Neuronal stem cell (in vitro differentiated cells): Measurements from ENCODE around the gene VGLL4.

ENCODE experiments used
- DNase-seq: peaks from one replicate; pipeline ENCODE4 v3.0.0-alpha.2; 2013; ENCODE audit warnings: low spot score
- H2AFZ ChIP-seq: one replicate; pipeline ENCODE4 v1.6.1; 2013; ENCODE audit warnings: mild to moderate bottlenecking, low read length, inconsistent platforms
- H2AK5ac ChIP-seq: 2 replicates; pipeline ENCODE4 v1.6.1; 2013; ENCODE audit warnings: low read depth, mild to moderate bottlenecking, inconsistent platforms, low read length, moderate library complexity, mixed read lengths
- H2BK120ac ChIP-seq: 2 replicates; pipeline ENCODE4 v1.6.1; 2013; ENCODE audit warnings: low read depth, mild to moderate bottlenecking, inconsistent platforms, low read length, moderate library complexity, mixed read lengths
- H2BK12ac ChIP-seq: one replicate; pipeline ENCODE4 v1.6.1; 2013; ENCODE audit warnings: low read length, inconsistent platforms
- H2BK15ac ChIP-seq: 2 replicates; pipeline ENCODE4 v1.6.1; 2013; ENCODE audit warnings: mild to moderate bottlenecking, low read length, inconsistent platforms, mixed read lengths
- H2BK5ac ChIP-seq: one replicate; pipeline ENCODE4 v1.6.1; 2013; ENCODE audit warnings: inconsistent platforms, mild to moderate bottlenecking, low read length, moderate library complexity
- H3K14ac ChIP-seq: one replicate; pipeline ENCODE4 v1.6.1; 2013; ENCODE audit warnings: low read length, inconsistent platforms
- H3K18ac ChIP-seq: 2 replicates; pipeline ENCODE4 v1.6.1; 2013; ENCODE audit warnings: low read length, inconsistent platforms
- H3K23ac ChIP-seq: 2 replicates; pipeline ENCODE4 v1.6.1; 2013; ENCODE audit warnings: low read depth, mild to moderate bottlenecking, mixed read lengths, low read length, inconsistent platforms; ENCODE audit not compliant: poor library complexity
- H3K27ac ChIP-seq: replicated peaks from 3 replicates; pipeline ENCODE4 v1.5.1; 2013; ENCODE audit warnings: low read length, inconsistent platforms
- H3K27me3 ChIP-seq, 3 experiments: 2 replicates each; pipeline ENCODE4 v1.6.1; 2013; ENCODE audit warnings: low read length in 3 of 3, mild to moderate bottlenecking in 2 of 3, inconsistent platforms in 1 of 3, low read depth in 1 of 3, mixed read lengths in 1 of 3, moderate library complexity in 1 of 3; ENCODE audit not compliant: control insufficient read depth in 3 of 3, insufficient read depth in 3 of 3
- H3K36me3 ChIP-seq, 2 donors: replicated peaks in 1 of 2; 2 replicates each; pipeline ENCODE4 v1.6.1; 2013; ENCODE audit warnings: low read length in 2 of 2; ENCODE audit not compliant: control insufficient read depth in 2 of 2, insufficient read depth in 2 of 2
- H3K4ac ChIP-seq: 2 replicates; pipeline ENCODE4 v1.6.1; 2013; ENCODE audit warnings: inconsistent platforms, mild to moderate bottlenecking, low read length, moderate library complexity
- H3K4me1 ChIP-seq, 2 donors: 1 replicate in 1 of 2; 2 replicates in 1 of 2; pipeline ENCODE4 v1.6.1; 2013; ENCODE audit warnings: low read length in 2 of 2, low read depth in 1 of 2; ENCODE audit not compliant: control insufficient read depth in 2 of 2, insufficient read depth in 1 of 2
- H3K4me2 ChIP-seq: one replicate; pipeline ENCODE4 v1.6.1; 2013; ENCODE audit warnings: mild to moderate bottlenecking, low read length, inconsistent platforms; ENCODE audit not compliant: insufficient read depth, poor library complexity, severe bottlenecking
- H3K4me3 ChIP-seq, 2 donors: 2 replicates each; pipeline ENCODE4 v1.5.1; 2013; ENCODE audit warnings: low read length in 2 of 2, mild to moderate bottlenecking in 2 of 2, inconsistent platforms in 1 of 2, moderate library complexity in 1 of 2
- H3K79me1 ChIP-seq: one replicate; pipeline ENCODE4 v1.6.1; 2013; ENCODE audit warnings: low read depth, mild to moderate bottlenecking, inconsistent platforms, low read length, moderate library complexity
- H3K9ac ChIP-seq: one replicate; pipeline ENCODE4 v1.6.1; 2013; ENCODE audit warnings: mild to moderate bottlenecking, low read depth, low read length, inconsistent platforms; ENCODE audit not compliant: poor library complexity
- H3K9me3 ChIP-seq, 2 donors: replicated peaks in 1 of 2; 2 replicates each; pipeline versions ENCODE3 to v1.6.1; 2013; ENCODE audit warnings: low read length in 2 of 2, mild to moderate bottlenecking in 2 of 2, inconsistent platforms in 1 of 2, low read depth in 1 of 2, mixed read lengths in 1 of 2, moderate library complexity in 1 of 2; ENCODE audit not compliant: control insufficient read depth in 2 of 2, insufficient read depth in 1 of 2
- H4K8ac ChIP-seq: one replicate; pipeline ENCODE4 v1.6.1; 2013; ENCODE audit warnings: low read depth, mild to moderate bottlenecking, inconsistent platforms, low read length, moderate library complexity
- H4K91ac ChIP-seq: one replicate; pipeline ENCODE4 v1.6.1; 2013; ENCODE audit warnings: low read length, low read depth, mild to moderate bottlenecking, inconsistent platforms; ENCODE audit not compliant: poor library complexity
- WGBS, 2 donors: extraction: QIAGEN DNeasy Blood & Tissue Kit; methylation state at CpG; one replicate each; pipeline ENCODE4 v1.1.7; 2013; ENCODE audit warnings: missing lambda C conversion rate in 2 of 2, mixed read lengths in 1 of 2; ENCODE audit not compliant: insufficient read length in 2 of 2, insufficient replicate concordance in 1 of 2; ENCODE audit errors: extremely low coverage in 2 of 2; 5-methylcytosine and 5-hydroxymethylcytosine counted together

The VGLL4 gene

GRCh38 chr3:11632966-11633365 is 10.7 kb downstream of the VGLL4 start:
- no peak overlapping the region for H2BK15ac ChIP-seq
- WGBS, 2 donors = no CpG with 5 or more reads among the region's 3 CpGs

GRCh38 chr3:11632564-11632963 is 11.2 kb downstream of the VGLL4 start:
- H3K4me1 ChIP-seq = peaks cover 2 to 11% of the 10 kb centered on the region in 2 donors
- no peaks in the 10 kb centered on the region for H3K27me3 ChIP-seq
- H3K9ac ChIP-seq = no peak overlapping the region
- no peak overlapping the region for H2BK12ac ChIP-seq
- H3K4me2 ChIP-seq = no peak overlapping the region
- peaks cover 0 to 16% of the 10 kb centered on the region in 2 donors for H3K9me3 ChIP-seq
- peaks cover 0 to 16% of the 10 kb centered on the region in 2 donors for H3K36me3 ChIP-seq
- no peak overlapping the region for H2BK120ac ChIP-seq
- WGBS, 2 donors = no CpG with 5 or more reads among the region's 2 CpGs
- H2AFZ ChIP-seq = no peak overlapping the region
- peaks cover 9% of the 10 kb centered on the region for H3K79me1 ChIP-seq
- no peak overlapping the region for H3K23ac ChIP-seq
- no peak overlapping the region for H4K8ac ChIP-seq
- no peak overlapping the region for H2AK5ac ChIP-seq
- H4K91ac ChIP-seq = no peak overlapping the region
- no peak overlapping the region for H3K4ac ChIP-seq
- no peak overlapping the region for H3K14ac ChIP-seq
- no peak overlapping the region for H2BK5ac ChIP-seq
- H3K4me3 ChIP-seq = no peak overlapping the region
- no peak for DNase-seq
- H2BK15ac ChIP-seq = no peak overlapping the region
- no peak overlapping the region for H3K18ac ChIP-seq
- H3K27ac ChIP-seq = no peak overlapping the region

More at GRCh38 chr3:11632966-11633365, 10.7 kb downstream of the VGLL4 start:
- H3K27ac ChIP-seq = no peak overlapping the region
- no peak overlapping the region for H3K4me2 ChIP-seq
- H3K9ac ChIP-seq = no peak overlapping the region
- no peak overlapping the region for H2AFZ ChIP-seq
- H3K4me3 ChIP-seq = no peak overlapping the region
- no peak overlapping the region for H2AK5ac ChIP-seq
- no peaks in the 10 kb centered on the region for H3K27me3 ChIP-seq
- DNase-seq = no peak
- H4K91ac ChIP-seq = no peak overlapping the region
- peaks cover 0 to 16% of the 10 kb centered on the region in 2 donors for H3K9me3 ChIP-seq
- no peak overlapping the region for H2BK12ac ChIP-seq
- H3K14ac ChIP-seq = no peak overlapping the region
- H3K4me1 ChIP-seq = peaks cover 2 to 15% of the 10 kb centered on the region in 2 donors
- no peak overlapping the region for H3K18ac ChIP-seq
- peaks cover 0 to 16% of the 10 kb centered on the region in 2 donors for H3K36me3 ChIP-seq
- peaks cover 9% of the 10 kb centered on the region for H3K79me1 ChIP-seq
- no peak overlapping the region for H3K23ac ChIP-seq
- H2BK5ac ChIP-seq = no peak overlapping the region
- no peak overlapping the region for H4K8ac ChIP-seq
- no peak overlapping the region for H3K4ac ChIP-seq
- no peak overlapping the region for H2BK120ac ChIP-seq

- H4K8ac ChIP-seq = no peak overlapping the region
- H3K18ac ChIP-seq = no peak overlapping the region
- H3K23ac ChIP-seq = no peak overlapping the region
- peaks cover 2 to 6% of the 10 kb centered on the region in 2 donors for H3K4me1 ChIP-seq
- H3K27ac ChIP-seq = no peak overlapping the region
- H3K4me2 ChIP-seq = no peak overlapping the region
- peaks cover 0 to 20% of the 10 kb centered on the region in 2 donors for H3K36me3 ChIP-seq
- no peak overlapping the region for H2BK5ac ChIP-seq
- H3K9ac ChIP-seq = no peak overlapping the region
- no peaks in the 10 kb centered on the region for H3K27me3 ChIP-seq
- no peak for DNase-seq
- no peak overlapping the region for H2BK15ac ChIP-seq
- no peak overlapping the region for H2AFZ ChIP-seq
- no peak overlapping the region for H2BK120ac ChIP-seq
- WGBS, 2 donors = no CpG with 5 or more reads among the region's 9 CpGs
- no peak overlapping the region for H3K14ac ChIP-seq
- peaks cover 0 to 16% of the 10 kb centered on the region in 2 donors for H3K9me3 ChIP-seq
- peaks cover 9% of the 10 kb centered on the region for H3K79me1 ChIP-seq
- H2BK12ac ChIP-seq = no peak overlapping the region
- H3K4ac ChIP-seq = no peak overlapping the region
- H4K91ac ChIP-seq = no peak overlapping the region
- H3K4me3 ChIP-seq = no peak overlapping the region
- no peak overlapping the region for H2AK5ac ChIP-seq
These were observed 11.9 kb downstream of the VGLL4 start for GRCh38 chr3:11631820-11632219.

- Histone ChIP-seq H2BK12ac (no peak overlapping the region), H2AK5ac (no peak overlapping the region), H3K4me1 (peaks cover 0 to 2% of the 10 kb centered on the region in 2 donors), H3K27ac (no peak overlapping the region), H3K18ac (no peak overlapping the region), H3K4me3 (no peak overlapping the region), H3K79me1 (peaks cover 9% of the 10 kb centered on the region), H2BK5ac (no peak overlapping the region), H3K14ac (no peak overlapping the region), H3K36me3 (peaks cover 0 to 30% of the 10 kb centered on the region in 2 donors), H4K91ac (no peak overlapping the region), H3K4ac (no peak overlapping the region), H3K4me2 (no peak overlapping the region), H2BK15ac (no peak overlapping the region), H2BK120ac (no peak overlapping the region), H4K8ac (no peak overlapping the region), H2AFZ (no peak overlapping the region), H3K9ac (no peak overlapping the region), H3K23ac (no peak overlapping the region), H3K27me3 (no peaks in the 10 kb centered on the region), H3K9me3 (peaks cover 0 to 18% of the 10 kb centered on the region in 2 donors)
- no CpG with 5 or more reads among the region's 5 CpGs for WGBS, 2 donors
- DNase-seq = no peak
These were observed 14.0 kb downstream of the VGLL4 start for GRCh38 chr3:11629716-11630115.
